Transverse colon (tissue), 4 donors: Measurements from ENCODE around the gene GOLGA1.

Source experiments
- EP300 ChIP-seq: sonication (generic); formaldehyde crosslinking; IDR thresholded peaks from one replicate; pipeline ENCODE4 v1.6.1; 2017; ENCODE audit warnings: antibody characterized with exemption, low read depth
- POLR2A ChIP-seq: fragments of 450-650 bp; IDR thresholded peaks from one replicate; pipeline ENCODE4 v1.6.1; 2016; ENCODE audit warnings: antibody characterized with exemption, mild to moderate bottlenecking, moderate library complexity
- POLR2AphosphoS5 ChIP-seq, 3 donors: sonication (generic); formaldehyde crosslinking; IDR thresholded peaks; one replicate each; pipeline ENCODE4 v1.6.1; 2016; ENCODE audit warnings: antibody characterized with exemption in 3 of 3
- TF ChIP-seq, protein P1 (sequence below), 5 experiments: fragments of 200-600 bp in 3 of 5; fragments of 450-650 bp in 2 of 5; sonication (generic) in 3 of 5; IDR thresholded peaks; 1 replicate in 2 of 5; 2 replicates in 3 of 5; pipeline ENCODE4 v1.5.1; 2016 to 2017; ENCODE audit warnings: antibody characterized with exemption in 5 of 5, inconsistent platforms in 3 of 5, mild to moderate bottlenecking in 2 of 5, moderate library complexity in 1 of 5

- TF ChIP-seq, protein P1, sequence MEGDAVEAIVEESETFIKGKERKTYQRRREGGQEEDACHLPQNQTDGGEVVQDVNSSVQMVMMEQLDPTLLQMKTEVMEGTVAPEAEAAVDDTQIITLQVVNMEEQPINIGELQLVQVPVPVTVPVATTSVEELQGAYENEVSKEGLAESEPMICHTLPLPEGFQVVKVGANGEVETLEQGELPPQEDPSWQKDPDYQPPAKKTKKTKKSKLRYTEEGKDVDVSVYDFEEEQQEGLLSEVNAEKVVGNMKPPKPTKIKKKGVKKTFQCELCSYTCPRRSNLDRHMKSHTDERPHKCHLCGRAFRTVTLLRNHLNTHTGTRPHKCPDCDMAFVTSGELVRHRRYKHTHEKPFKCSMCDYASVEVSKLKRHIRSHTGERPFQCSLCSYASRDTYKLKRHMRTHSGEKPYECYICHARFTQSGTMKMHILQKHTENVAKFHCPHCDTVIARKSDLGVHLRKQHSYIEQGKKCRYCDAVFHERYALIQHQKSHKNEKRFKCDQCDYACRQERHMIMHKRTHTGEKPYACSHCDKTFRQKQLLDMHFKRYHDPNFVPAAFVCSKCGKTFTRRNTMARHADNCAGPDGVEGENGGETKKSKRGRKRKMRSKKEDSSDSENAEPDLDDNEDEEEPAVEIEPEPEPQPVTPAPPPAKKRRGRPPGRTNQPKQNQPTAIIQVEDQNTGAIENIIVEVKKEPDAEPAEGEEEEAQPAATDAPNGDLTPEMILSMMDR (IDR thresholded peaks at IDR 0.05) = no peak
- no peak for TF ChIP-seq POLR2A
- TF ChIP-seq POLR2AphosphoS5 (IDR thresholded peaks at IDR 0.05) = no peak
- no peak for TF ChIP-seq EP300
Measured at GRCh38 chr9:124834591-124834990, 106.3 kb downstream of the GOLGA1 start.
